ENCODE data around the gene WFIKKN1. TPM values are rescaled to one million over a fixed set of nuclear protein-coding genes. Genes with fewer than 3 reads are reported as not detected.

WFIKKN1 gene
- total and polyA plus RNA-seq, 2 of the 13 experiments (the other 11 are each of a cell fraction or from before 2014, with no cell fraction given), result 1.7 to 4.9 TPM

GRCh38 chr16:646679-647172 lies 15.9 kb downstream of the WFIKKN1 start:
- DNase-seq (ENCODE audit: low spot score) (no peak), ATAC-seq (no peak), FAIRE-seq (no peak)
- Histone ChIP-seq H4K20me1 (ENCODE audit: insufficient read depth, low read length) (peaks cover 4% of the 10 kb centered on the region; the same call in 1 of the 2 replicates), H3K27me3 (ENCODE audit: control insufficient read depth in 1 of 2, insufficient read depth in 2 of 2, low read length in 2 of 2) (no peaks in the 10 kb centered on the region), H3K4me2 (ENCODE audit: low read depth, low read length) (no peak overlapping the region), H2AFZ (ENCODE audit: low read length) (no peak overlapping the region), H3K4me1 (ENCODE audit: insufficient read depth, low read length) (peaks cover 76% of the 10 kb centered on the region), H3K9me3 (ENCODE audit: low read length) (no peaks in the 10 kb centered on the region), H3K27ac (ENCODE audit: extremely low read length, insufficient read depth, low read length) (peak overlapping the region; percentile 62), H3K36me3 (replicated peaks in 1 of 2; ENCODE audit: control insufficient read depth in 1 of 2, insufficient read depth in 2 of 2, low read length in 2 of 2) (no peaks in the 10 kb centered on the region), H3K79me2 (ENCODE audit: insufficient read depth, low read length) (peaks cover 31% of the 10 kb centered on the region), H3K4me3 (replicated peaks in 1 of 3; ENCODE audit: insufficient read depth in 1 of 3, low read depth in 2 of 3, low read length in 3 of 3) (no peak overlapping the region), H3K9ac (ENCODE audit: insufficient read depth, low read depth, low read length) (no peak overlapping the region)
- ChIA-PET CTCF (ENCODE audit: low intra/inter-chr PET ratio, low total read pairs) (no interaction called here), POLR2A (interaction anchor here (1.8 kb wide), 1 partner anchor 33 kb away, joined by 15 read pairs; the partner anchor contains the start of gene STUB1)
- intact Hi-C loops (cut with micrococcal nuclease; ENCODE audit: unreplicated experiment), result loop anchor here (10.0 kb wide), 1 partner anchor 62 kb away; no protein-coding TSS in a partner anchor
- WGBS (ENCODE audit: low lambda C conversion rate), result 94% methylated on average over 9 of the region's 22 CpGs
- in situ Hi-C loops (cut with HindIII; ENCODE audit: extremely low pct_ligation_motif_present, low pct_unique_long_range_greater_than_20kb), result no loop called here
- no TSS peak for BruUV-seq (replicated peaks)
- TF ChIP-seq SRSF1 (optimal IDR thresholded peaks at IDR 0.05; ENCODE audit: low read depth, low read length) (peak; percentile 5), KDM5B (CRISPR knock-in tag; IDR thresholded peaks at IDR 0.05; ENCODE audit: borderline replicate concordance) (0 out of 2 replicates have a peak, but pooled peaks have one; percentile 12), POLR2AphosphoS5 (IDR thresholded peaks at IDR 0.05; ENCODE audit: low read depth, low read length) (peak; percentile 38; the same call in 1 of the 2 replicates), ATM (IDR thresholded peaks at IDR 0.05; ENCODE audit: borderline replicate concordance) (no peak), AKAP8 (CRISPR knock-in tag; IDR thresholded peaks at IDR 0.05) (peak; percentile 65; the same call in 1 of the 2 replicates), HOXA7 (CRISPR knock-in tag; IDR thresholded peaks at IDR 0.05) (peak; percentile 61; the same call in 1 of the 2 replicates), FOSL1 (CRISPR knock-in tag; IDR thresholded peaks at IDR 0.05; ENCODE audit: borderline replicate concordance) (no peak), RBFOX2 (IDR thresholded peaks at IDR 0.05; ENCODE audit: low read depth, low read length) (peak; percentile 29; the same call in 1 of the 2 replicates), AGO2 (optimal IDR thresholded peaks at IDR 0.05; ENCODE audit: low read depth, low read length) (peak; percentile 87)
